ENCODE data around the gene TNRC6B.

TNRC6B gene

DNA sequence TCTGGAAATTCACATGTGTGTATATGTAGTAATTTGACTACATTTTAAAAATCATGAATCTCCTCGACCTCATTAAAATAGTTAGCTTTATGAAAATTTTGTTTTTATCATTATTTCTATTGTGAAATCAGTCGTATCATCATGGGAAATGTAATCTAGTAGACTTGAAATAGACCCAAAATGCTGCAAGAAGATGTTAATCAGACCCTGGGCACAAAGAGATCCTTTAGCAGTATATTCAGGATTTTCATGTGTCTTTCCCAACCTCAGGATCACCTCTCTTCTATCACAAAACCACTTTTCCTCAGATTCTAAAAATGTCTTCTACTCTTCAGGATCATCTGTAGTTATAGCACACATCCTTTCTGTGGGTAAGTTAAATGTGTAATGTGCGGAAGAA, 93.7 kb downstream of the TNRC6B start:
- CTCF ChIA-PET = no interaction called here
- POLR2A ChIA-PET = no interaction called here
- no peak for TF ChIP-seq NFRKB (IDR thresholded peaks at IDR 0.05)
- no peak for TF ChIP-seq ELF4 (IDR thresholded peaks at IDR 0.05)
- TF ChIP-seq ZNF384 (IDR thresholded peaks at IDR 0.05) = no peak
- no peak for TF ChIP-seq SP1 (IDR thresholded peaks at IDR 0.05)
- no peak for TF ChIP-seq FOXA1 (IDR thresholded peaks at IDR 0.05)
- TF ChIP-seq CTBP1 (IDR thresholded peaks at IDR 0.05; ENCODE audit: borderline replicate concordance) = no peak
- TF ChIP-seq HDGF (IDR thresholded peaks at IDR 0.05; ENCODE audit: borderline replicate concordance) = no peak
- no peak for TF ChIP-seq TARDBP (IDR thresholded peaks at IDR 0.05)
- TF ChIP-seq ARNT (IDR thresholded peaks at IDR 0.05) = no peak
- TF ChIP-seq LEF1 (IDR thresholded peaks at IDR 0.05; ENCODE audit: borderline replicate concordance) = no peak
- TF ChIP-seq, protein P1, sequence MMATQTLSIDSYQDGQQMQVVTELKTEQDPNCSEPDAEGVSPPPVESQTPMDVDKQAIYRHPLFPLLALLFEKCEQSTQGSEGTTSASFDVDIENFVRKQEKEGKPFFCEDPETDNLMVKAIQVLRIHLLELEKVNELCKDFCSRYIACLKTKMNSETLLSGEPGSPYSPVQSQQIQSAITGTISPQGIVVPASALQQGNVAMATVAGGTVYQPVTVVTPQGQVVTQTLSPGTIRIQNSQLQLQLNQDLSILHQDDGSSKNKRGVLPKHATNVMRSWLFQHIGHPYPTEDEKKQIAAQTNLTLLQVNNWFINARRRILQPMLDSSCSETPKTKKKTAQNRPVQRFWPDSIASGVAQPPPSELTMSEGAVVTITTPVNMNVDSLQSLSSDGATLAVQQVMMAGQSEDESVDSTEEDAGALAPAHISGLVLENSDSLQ (IDR thresholded peaks at IDR 0.05) = no peak
- TF ChIP-seq FOXM1 (IDR thresholded peaks at IDR 0.05; ENCODE audit: borderline replicate concordance) = no peak
- no peak for TF ChIP-seq L3MBTL2 (conservative IDR thresholded peaks at IDR 0.05)
- TF ChIP-seq SUZ12 (IDR thresholded peaks at IDR 0.05) = no peak
- DNase-seq (ENCODE audit: extremely low spot score) = no peak

GRCh38 chr22:40273319-40273718, 95.6 kb downstream of the TNRC6B start:
- POLR2A ChIA-PET = no interaction called here
- CTCF ChIA-PET = no interaction called here
- TF ChIP-seq SUZ12 (IDR thresholded peaks at IDR 0.05) (no peak), ZNF384 (IDR thresholded peaks at IDR 0.05) (no peak), FOXM1 (IDR thresholded peaks at IDR 0.05; ENCODE audit: borderline replicate concordance) (no peak), FOXA1 (IDR thresholded peaks at IDR 0.05) (no peak), LEF1 (IDR thresholded peaks at IDR 0.05; ENCODE audit: borderline replicate concordance) (no peak), CTBP1 (IDR thresholded peaks at IDR 0.05; ENCODE audit: borderline replicate concordance) (no peak), BHLHE40 (IDR thresholded peaks at IDR 0.05; ENCODE audit: borderline replicate concordance) (no peak), ELF4 (IDR thresholded peaks at IDR 0.05) (no peak), L3MBTL2 (conservative IDR thresholded peaks at IDR 0.05) (no peak), FOXK2 (IDR thresholded peaks at IDR 0.05) (no peak)
- TF ChIP-seq, protein P1 (IDR thresholded peaks at IDR 0.05) = no peak
- DNase-seq (ENCODE audit: extremely low spot score) = no peak

DNA sequence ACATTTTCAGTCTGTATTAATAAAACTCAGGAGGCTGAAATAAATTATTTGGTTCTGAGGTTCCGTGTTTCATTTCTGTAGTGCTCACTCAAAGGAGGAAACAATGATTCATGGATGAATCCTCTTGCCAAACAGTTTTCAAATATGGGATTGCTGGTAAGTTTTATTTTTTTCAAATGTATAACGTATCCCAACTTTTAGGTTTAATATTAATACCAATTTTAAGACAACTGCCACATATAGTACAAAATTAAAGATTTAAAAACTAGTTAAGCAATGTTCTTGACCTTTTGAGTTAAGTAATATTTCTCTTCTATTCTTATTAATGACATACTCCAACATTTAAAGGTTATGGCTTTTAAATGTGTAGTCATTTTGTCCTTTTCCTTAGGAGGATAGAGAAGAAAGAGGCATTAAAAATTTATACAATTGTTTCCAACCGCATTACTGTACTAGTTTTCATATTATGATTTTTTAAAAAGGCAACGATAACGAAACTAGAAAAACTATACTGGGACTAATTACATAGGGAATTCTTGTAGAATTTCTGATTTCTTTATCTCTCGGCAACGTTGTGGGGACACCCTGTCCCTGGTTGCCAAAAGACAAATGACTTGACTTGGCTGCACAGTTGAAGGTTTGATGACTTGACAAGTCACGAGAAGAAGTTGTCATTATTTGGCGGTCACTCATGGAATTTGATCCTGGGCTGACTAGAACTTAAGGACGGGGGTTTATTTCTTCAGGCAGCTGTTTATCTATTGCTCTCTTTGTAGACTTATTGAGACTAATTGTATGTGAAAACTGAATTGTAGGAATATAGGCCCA, 99.5 kb downstream of the TNRC6B start:
- ChIA-PET CTCF (no interaction called here), POLR2A (no interaction called here)
- no peak for DNase-seq (ENCODE audit: extremely low spot score)
- no peak for TF ChIP-seq L3MBTL2 (conservative IDR thresholded peaks at IDR 0.05)
- TF ChIP-seq FOXM1 (IDR thresholded peaks at IDR 0.05; ENCODE audit: borderline replicate concordance) = no peak
- no peak for TF ChIP-seq FOXA1 (IDR thresholded peaks at IDR 0.05)
- no peak for TF ChIP-seq HDGF (IDR thresholded peaks at IDR 0.05; ENCODE audit: borderline replicate concordance)
- no peak for TF ChIP-seq ARNT (IDR thresholded peaks at IDR 0.05)
- no peak for TF ChIP-seq ZNF384 (IDR thresholded peaks at IDR 0.05)
- no peak for TF ChIP-seq SP1 (IDR thresholded peaks at IDR 0.05)
- no peak for TF ChIP-seq LEF1 (IDR thresholded peaks at IDR 0.05; ENCODE audit: borderline replicate concordance)
- no peak for TF ChIP-seq SUZ12 (IDR thresholded peaks at IDR 0.05)
- TF ChIP-seq, protein P1 (IDR thresholded peaks at IDR 0.05) = no peak
- no peak for TF ChIP-seq TARDBP (IDR thresholded peaks at IDR 0.05)
- no peak for TF ChIP-seq CTBP1 (IDR thresholded peaks at IDR 0.05; ENCODE audit: borderline replicate concordance)
- TF ChIP-seq FOXK2 (IDR thresholded peaks at IDR 0.05) = no peak
- TF ChIP-seq NFRKB (IDR thresholded peaks at IDR 0.05) = no peak
- no peak for TF ChIP-seq BHLHE40 (IDR thresholded peaks at IDR 0.05; ENCODE audit: borderline replicate concordance)

DNA sequence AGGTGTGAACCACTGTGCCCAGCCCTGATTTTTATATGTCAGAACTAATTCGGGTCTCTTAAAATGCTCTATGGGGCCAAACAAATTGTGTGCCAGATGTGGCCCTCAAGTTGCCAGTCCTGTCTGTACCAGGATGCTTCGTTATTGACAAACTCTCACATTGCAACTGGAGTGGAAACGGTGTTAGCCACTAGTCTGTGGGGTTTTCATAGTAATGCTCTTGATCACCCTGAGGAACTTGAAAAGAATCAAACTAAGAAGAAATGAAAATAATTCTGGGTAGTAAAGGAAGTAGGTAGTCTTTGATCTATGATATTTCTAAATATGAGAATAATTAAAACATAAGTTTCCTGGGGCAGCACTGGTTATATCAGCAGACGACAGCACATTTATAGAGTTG, 101.3 kb downstream of the TNRC6B start:
- no peak for DNase-seq (ENCODE audit: extremely low spot score)
- TF ChIP-seq HDGF (IDR thresholded peaks at IDR 0.05; ENCODE audit: borderline replicate concordance) (no peak), ARNT (IDR thresholded peaks at IDR 0.05) (no peak), TARDBP (IDR thresholded peaks at IDR 0.05) (no peak), ZNF384 (IDR thresholded peaks at IDR 0.05) (no peak)
- TF ChIP-seq, protein P1 (IDR thresholded peaks at IDR 0.05) = no peak
- ChIA-PET POLR2A (no interaction called here), CTCF (no interaction called here)

DNA sequence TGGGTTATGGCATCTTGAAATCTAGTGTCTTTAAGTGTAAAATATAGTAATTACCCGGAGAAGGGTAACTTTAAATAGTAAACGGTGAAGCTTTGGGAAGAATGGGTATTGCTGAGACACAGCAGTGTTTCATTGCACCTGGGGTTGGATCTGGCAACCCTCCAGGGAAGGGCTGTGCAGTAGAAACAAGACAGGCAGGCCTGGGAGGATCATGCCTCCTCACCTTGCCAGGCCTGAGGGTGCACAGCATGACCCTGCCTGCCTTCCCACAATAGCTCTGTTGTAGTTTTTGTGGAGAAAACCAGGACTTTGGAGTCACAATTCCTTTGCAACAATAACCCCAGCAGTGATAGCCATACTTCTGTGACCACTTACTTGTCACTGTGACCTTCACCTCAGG, 104.0 kb downstream of the TNRC6B start:
- no peak for TF ChIP-seq FOXK2 (IDR thresholded peaks at IDR 0.05)
- no peak for TF ChIP-seq ARNT (IDR thresholded peaks at IDR 0.05)
- no peak for TF ChIP-seq SUZ12 (IDR thresholded peaks at IDR 0.05)
- TF ChIP-seq TARDBP (IDR thresholded peaks at IDR 0.05) = no peak
- TF ChIP-seq SP1 (IDR thresholded peaks at IDR 0.05) = no peak
- TF ChIP-seq HDGF (IDR thresholded peaks at IDR 0.05; ENCODE audit: borderline replicate concordance) = no peak
- TF ChIP-seq, protein P1 (IDR thresholded peaks at IDR 0.05) = no peak
- TF ChIP-seq FOXM1 (IDR thresholded peaks at IDR 0.05; ENCODE audit: borderline replicate concordance) = no peak
- TF ChIP-seq ZNF384 (IDR thresholded peaks at IDR 0.05) = no peak
- TF ChIP-seq LEF1 (IDR thresholded peaks at IDR 0.05; ENCODE audit: borderline replicate concordance) = no peak
- no peak for TF ChIP-seq L3MBTL2 (conservative IDR thresholded peaks at IDR 0.05)
- no peak for TF ChIP-seq FOXA1 (IDR thresholded peaks at IDR 0.05)
- no peak for TF ChIP-seq ELF4 (IDR thresholded peaks at IDR 0.05)
- no peak for TF ChIP-seq BHLHE40 (IDR thresholded peaks at IDR 0.05; ENCODE audit: borderline replicate concordance)
- TF ChIP-seq CTBP1 (IDR thresholded peaks at IDR 0.05; ENCODE audit: borderline replicate concordance) = no peak
- TF ChIP-seq NFRKB (IDR thresholded peaks at IDR 0.05) = no peak
- DNase-seq (ENCODE audit: extremely low spot score) = no peak
- POLR2A ChIA-PET = no interaction called here
- CTCF ChIA-PET = no interaction called here

All from HEK293T (cell line).